ENCODE results near the gene AOC1.

The AOC1 gene

GRCh38 chr7:150852371-150852905 is at the start of gene AOC1:
Gene AOC1 (plus strand): TSS chr7:150852517. CDS start chr7:150856471, 3,954 bp downstream.
- DNase-seq, result no peak

- DNase-seq, result peak; percentile 82
These were observed 49.0 kb upstream of the AOC1 start for GRCh38 chr7:150803161-150803860.

- DNase-seq, result no peak
These were observed 47.5 kb upstream of the AOC1 start for GRCh38 chr7:150804802-150805201.

GRCh38 chr7:150805864-150806263 is 46.5 kb upstream of the AOC1 start:
- no peak for DNase-seq

- DNase-seq, result no peak
These were observed 45.9 kb upstream of the AOC1 start for GRCh38 chr7:150806454-150806853.

GRCh38 chr7:150806863-150807262 is 45.5 kb upstream of the AOC1 start:
- DNase-seq, result no peak

- peak; percentile 17 for DNase-seq
These were observed 44.5 kb upstream of the AOC1 start for GRCh38 chr7:150807616-150808438.

- DNase-seq, result no peak
These were observed 37.9 kb upstream of the AOC1 start for GRCh38 chr7:150814328-150815001.

GRCh38 chr7:150818971-150819370 is 33.3 kb upstream of the AOC1 start:
- DNase-seq, result no peak

GRCh38 chr7:150820148-150820547 is 32.2 kb upstream of the AOC1 start:
- no peak for DNase-seq

- DNase-seq, result no peak
These were observed 31.6 kb upstream of the AOC1 start for GRCh38 chr7:150820578-150821198.

GRCh38 chr7:150823043-150823442 is 29.3 kb upstream of the AOC1 start:
- DNase-seq, result no peak

- no peak for DNase-seq
These were observed 28.7 kb upstream of the AOC1 start for GRCh38 chr7:150823484-150824126.

- no peak for DNase-seq
These were observed 27.7 kb upstream of the AOC1 start for GRCh38 chr7:150824379-150825177.

GRCh38 chr7:150826061-150826849 is 26.1 kb upstream of the AOC1 start:
- no peak for DNase-seq

GRCh38 chr7:150828384-150828783 is 23.9 kb upstream of the AOC1 start:
- DNase-seq, result no peak

GRCh38 chr7:150829426-150829825 is 22.9 kb upstream of the AOC1 start:
- no peak for DNase-seq

- DNase-seq, result peak; percentile 94
These were observed 21.4 kb upstream of the AOC1 start for GRCh38 chr7:150830937-150831336.

- no peak for DNase-seq
These were observed 20.5 kb upstream of the AOC1 start for GRCh38 chr7:150831851-150832250.

GRCh38 chr7:150835019-150835418 is 17.3 kb upstream of the AOC1 start:
- DNase-seq, result no peak
